ENCODE results near the gene UBA52. TPM values are rescaled to one million over a fixed set of nuclear protein-coding genes. Genes with fewer than 3 reads are reported as not detected.
A peak's percentile ranks its signal among the peaks of the same experiment; 100 is the strongest.
"Not testable (repeated sequence)": the region's sequence is repeated elsewhere in the genome, so short reads cannot be mapped to it uniquely, and the experiment has no call there.

The UBA52 gene
- 1,000 to 10,000 TPM; 1,816 to 1,826 TPM for total RNA-seq

DNA sequence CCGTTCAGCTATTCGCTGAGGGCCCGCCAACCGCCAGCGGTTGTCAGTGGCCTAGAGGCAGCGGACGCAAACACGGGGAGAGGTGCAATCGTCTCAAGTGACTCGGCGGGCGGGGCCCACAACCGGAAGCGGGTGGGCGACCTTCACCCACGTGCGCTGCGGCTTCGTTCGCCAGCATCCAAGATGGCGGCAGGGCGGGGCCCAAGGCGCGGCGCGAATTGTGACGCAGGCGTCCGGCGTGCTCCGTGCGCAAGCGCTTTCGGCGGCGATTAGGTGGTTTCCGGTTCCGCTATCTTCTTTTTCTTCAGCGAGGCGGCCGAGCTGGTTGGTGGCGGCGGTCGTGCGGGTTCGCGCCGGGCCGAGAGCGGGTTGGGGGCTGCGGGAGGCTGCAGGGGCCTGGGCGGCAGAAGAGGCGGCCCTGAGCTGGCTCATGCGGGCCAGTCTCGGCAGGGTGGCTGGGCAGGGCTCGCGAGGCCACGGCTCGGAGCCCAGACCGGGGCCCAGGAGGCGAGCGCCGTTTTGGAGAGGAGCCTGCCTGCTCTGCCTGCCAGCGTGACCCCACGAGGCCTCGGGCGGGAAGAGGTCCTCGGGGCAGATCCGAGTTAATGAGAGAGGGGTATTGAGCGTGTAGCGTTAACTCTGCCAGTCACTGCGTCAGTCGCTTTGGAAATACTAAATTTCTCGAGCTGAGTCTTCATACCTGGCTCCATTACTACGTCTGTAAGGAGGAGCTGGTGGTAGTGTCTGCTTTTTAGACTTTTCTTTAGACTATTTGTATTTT is at the start of gene UBA52:
Gene UBA52, plus strand, starts transcription at position 294 of the 781 bp plus-strand sequence. CDS start 1,444 bp downstream, outside the sequence.
- peaks cover 36% of the 10 kb centered on the region for H3K4me1 Mint-ChIP-seq
- DNase-seq: peak; percentile 100
- peak within 1 kb of the TSS; percentile 85 for H3K27ac Mint-ChIP-seq
- H3K27me3 Mint-ChIP-seq: no peaks in the 10 kb centered on the region
- peak within 1 kb of the TSS; percentile 90 for H3K4me3 Mint-ChIP-seq
- H3K36me3 Mint-ChIP-seq: peaks cover 61% of the 10 kb centered on the region
- no peaks in the 10 kb centered on the region for H3K9me3 Mint-ChIP-seq

DNA sequence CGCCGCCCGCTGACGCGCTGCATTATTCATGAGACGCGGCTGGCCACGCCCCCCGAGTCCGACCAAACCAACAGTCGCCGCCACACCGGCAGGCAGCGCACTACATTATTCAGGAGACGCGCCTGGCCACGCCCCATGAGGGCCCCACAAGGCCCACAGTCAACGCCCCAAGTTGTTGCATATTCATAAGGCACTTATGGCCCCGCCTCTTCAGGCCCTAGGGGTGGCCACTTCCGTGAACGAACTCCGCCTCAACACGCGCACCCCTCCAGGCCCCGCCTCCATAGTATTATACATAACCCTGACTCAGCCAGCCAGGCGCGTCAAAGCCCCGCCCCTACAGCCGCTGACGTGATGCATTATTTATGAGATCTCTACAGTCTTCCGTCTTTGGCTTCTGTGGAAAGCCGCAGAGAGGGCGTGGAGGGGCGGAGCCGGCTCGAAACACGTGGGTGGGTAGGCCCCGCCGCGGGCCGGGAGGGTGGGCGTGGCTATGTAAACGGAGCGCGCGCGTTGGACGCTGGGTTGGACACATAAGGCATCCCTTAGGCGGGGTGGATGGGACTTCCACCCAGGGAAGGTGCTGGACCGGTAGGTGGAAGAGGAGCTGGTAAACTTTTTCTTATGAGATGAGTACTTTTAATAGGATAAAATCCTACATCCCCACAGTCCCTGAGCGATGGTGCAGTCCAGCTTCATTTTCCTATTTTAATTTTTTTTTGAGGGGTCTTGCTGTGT is 49.4 kb upstream of the UBA52 start:
- Mint-ChIP-seq H3K9me3 (no peaks in the 10 kb centered on the region), H3K27me3 (no peaks in the 10 kb centered on the region), H3K27ac (peak overlapping the region; percentile 92), H3K4me1 (peaks cover 3% of the 10 kb centered on the region), H3K36me3 (no peaks in the 10 kb centered on the region), H3K4me3 (peak overlapping the region; percentile 96)
- DNase-seq: peak; percentile 100

DNA sequence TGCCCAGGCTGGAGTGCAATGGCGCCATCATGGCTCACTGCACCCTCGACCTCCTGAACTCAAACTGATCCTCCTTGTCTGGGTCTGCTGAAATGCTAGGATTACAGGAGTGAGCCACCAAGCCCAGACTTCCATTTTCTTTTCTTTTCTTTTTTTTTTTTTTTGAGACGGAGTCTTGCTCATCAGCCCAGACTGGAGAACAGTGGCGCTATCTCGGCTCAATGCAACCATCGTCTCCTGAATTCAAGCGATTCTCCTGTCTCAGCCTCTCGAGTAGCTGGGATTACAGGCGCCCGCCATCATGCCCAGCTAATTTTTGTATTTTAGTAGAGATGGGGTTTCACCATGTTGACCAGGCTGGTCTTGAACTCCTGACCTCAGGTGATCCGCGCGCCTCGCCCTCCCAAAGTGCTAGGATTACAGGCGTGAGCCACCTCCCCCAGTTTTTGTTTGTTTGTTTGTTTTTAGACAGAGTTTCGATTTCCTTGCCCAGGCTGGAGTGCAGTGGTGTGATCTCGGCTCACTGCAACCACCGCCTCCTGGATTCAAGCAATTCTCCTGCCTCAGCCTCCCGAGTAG is 48.7 kb upstream of the UBA52 start:
- H3K36me3 Mint-ChIP-seq, DNase-seq, H3K4me1 Mint-ChIP-seq, H3K27me3 Mint-ChIP-seq, H3K9me3 Mint-ChIP-seq: not testable (repeated sequence)
- Mint-ChIP-seq H3K4me3 (peak overlapping the region; percentile 96), H3K27ac (peak overlapping the region; percentile 92)

DNA sequence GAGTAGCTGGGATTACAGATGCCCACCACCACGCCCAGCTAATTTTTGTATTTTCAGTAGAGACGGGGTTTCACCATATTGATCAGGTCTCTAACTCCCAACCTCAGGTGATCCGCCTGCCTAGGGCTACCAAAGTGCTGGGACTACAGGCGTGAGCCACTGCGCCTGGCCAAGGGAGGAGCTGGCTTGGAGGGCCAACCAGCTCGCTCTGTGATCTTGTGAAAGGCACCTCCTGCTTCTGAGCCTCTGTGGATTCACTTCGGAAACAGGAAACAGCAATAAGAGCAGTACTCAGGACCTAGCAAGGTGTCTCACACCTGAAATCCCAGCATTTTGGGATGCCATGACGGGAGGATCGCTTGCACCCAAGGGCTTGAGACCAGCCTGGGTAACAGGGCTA is 47.8 kb upstream of the UBA52 start:
- DNase-seq: no peak
- Mint-ChIP-seq H3K9me3 (no peaks in the 10 kb centered on the region), H3K4me1 (peaks cover 3% of the 10 kb centered on the region), H3K36me3 (no peaks in the 10 kb centered on the region), H3K4me3 (no peak overlapping the region), H3K27ac (no peak overlapping the region), H3K27me3 (no peaks in the 10 kb centered on the region)

DNA sequence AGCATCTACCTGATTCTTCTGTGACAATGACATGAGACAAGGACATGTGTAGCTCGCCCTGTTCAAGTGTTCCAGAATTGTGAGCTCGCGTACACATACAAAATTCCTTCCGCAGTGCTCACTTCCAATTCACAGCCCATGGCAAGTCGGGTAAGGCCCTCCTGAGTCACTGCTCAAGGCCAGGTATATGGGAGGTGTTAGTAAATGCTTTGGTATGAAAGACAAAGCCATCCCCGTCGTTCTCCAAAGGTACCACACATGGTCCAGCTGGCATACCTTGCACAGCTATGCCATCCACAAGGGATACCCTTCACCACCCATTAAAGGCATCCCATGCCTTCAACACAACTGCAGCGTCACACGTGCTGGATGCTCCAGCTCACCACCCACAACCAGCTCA is 45.3 kb upstream of the UBA52 start:
- Mint-ChIP-seq H3K4me3 (no peak overlapping the region), H3K9me3 (no peaks in the 10 kb centered on the region), H3K27ac (no peak overlapping the region), H3K27me3 (no peaks in the 10 kb centered on the region), H3K4me1 (peaks cover 2% of the 10 kb centered on the region), H3K36me3 (no peaks in the 10 kb centered on the region)
- no peak for DNase-seq

DNA sequence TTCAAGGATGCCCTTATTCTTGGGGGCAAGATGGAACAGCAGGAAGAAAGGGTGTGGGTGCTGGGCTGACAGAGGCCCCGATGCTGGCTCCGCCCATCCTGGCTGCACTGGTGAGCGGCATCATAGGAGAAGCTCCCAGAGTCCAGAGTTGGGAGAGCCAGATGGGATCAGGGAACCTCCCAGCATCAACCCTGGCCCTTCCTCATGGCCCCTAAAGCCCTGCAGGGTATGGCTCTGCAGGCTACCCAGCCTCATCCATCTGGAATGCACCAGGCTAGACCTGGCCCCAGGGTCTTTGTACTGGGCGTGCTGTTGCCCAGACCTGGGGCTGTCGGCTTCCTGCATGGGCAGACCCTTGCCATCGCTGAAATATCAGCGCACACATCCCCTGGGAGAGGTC is 41.9 kb upstream of the UBA52 start:
- DNase-seq: no peak
- Mint-ChIP-seq H3K4me3 (no peak overlapping the region), H3K36me3 (no peaks in the 10 kb centered on the region), H3K27me3 (no peaks in the 10 kb centered on the region), H3K9me3 (no peaks in the 10 kb centered on the region), H3K27ac (no peak overlapping the region), H3K4me1 (no peaks in the 10 kb centered on the region)

DNA sequence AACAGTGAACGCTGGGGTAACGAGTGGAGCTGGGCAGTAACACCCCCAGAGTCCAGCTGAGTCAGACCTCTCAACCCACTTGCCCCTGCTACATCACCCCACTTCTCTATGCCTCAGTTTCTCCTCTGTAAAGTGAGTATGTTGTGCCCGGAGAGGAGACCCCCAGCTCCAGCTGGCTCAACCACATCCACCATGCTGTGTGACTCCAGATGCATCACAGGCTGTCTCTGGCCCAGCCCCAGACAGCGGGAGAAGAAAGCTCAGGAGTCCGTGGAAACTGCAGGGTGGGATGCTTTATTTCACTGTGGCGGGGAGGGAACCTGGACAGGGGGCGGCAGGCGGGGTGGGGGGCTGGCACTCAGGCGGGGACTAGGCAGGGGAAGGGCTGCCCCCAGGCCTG is 40.2 kb upstream of the UBA52 start:
- peaks cover 1% of the 10 kb centered on the region for H3K36me3 Mint-ChIP-seq
- H3K4me3 Mint-ChIP-seq: no peak overlapping the region
- H3K9me3 Mint-ChIP-seq: no peaks in the 10 kb centered on the region
- no peaks in the 10 kb centered on the region for H3K4me1 Mint-ChIP-seq
- H3K27me3 Mint-ChIP-seq: no peaks in the 10 kb centered on the region
- DNase-seq: no peak
- no peak overlapping the region for H3K27ac Mint-ChIP-seq

DNA sequence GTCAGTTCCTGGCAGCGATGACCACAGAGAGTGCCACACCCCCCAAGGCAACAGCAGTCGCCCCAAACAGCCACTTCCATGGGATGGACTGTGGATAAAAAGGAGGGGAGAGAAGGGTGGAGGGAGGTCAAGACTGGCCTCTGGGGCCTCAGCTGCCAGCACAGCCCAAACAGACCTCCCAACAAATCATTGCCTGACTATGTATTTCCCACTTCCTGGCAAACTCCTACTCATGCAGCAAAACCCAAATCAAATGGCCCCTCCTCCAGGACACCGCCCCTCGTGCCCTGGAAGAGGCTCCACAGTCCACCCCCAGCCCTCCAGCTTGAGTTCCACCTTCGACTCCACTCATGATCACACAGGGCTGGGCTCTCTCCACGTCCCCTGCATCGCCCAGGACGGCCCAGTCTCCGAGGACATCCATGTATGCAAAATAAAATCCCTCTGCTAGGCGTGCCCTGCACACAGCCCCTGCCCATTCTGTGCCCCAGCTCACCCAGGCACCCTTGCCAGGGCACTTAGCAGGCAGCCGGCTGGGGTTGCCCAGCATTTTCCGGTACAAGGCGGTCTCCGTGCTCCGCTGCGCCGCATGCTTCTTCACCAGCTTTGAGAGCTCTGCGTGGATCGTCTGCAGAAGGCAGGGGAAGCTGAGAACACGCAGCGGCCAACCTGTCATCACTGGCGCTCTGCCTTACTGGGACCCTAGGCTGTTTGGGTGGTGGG is 39.3 kb upstream of the UBA52 start:
- no peak overlapping the region for H3K4me3 Mint-ChIP-seq
- no peaks in the 10 kb centered on the region for H3K9me3 Mint-ChIP-seq
- no peaks in the 10 kb centered on the region for H3K4me1 Mint-ChIP-seq
- DNase-seq: no peak
- H3K27ac Mint-ChIP-seq: no peak overlapping the region
- H3K27me3 Mint-ChIP-seq: no peaks in the 10 kb centered on the region
- peaks cover 6% of the 10 kb centered on the region for H3K36me3 Mint-ChIP-seq

DNA sequence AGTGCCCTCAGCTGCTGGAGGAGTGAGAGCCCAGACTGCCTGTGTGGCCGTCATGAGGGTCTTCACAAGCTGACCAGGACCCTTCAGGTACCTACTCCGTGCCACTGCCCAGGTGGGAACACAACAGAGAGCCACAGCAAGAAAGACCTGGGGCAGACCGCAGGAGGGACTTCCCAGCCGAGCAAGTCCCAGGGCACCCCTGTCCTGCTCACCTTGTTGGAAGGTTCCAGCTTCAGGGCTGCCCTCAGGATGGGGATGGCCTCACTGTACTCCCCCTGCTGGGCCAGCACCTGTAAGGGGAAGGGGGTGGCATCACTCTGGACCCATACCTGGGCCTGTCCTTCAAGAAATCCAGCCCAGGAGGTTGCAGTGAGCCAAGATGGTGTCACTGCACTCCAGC is 38.6 kb upstream of the UBA52 start:
- no peak overlapping the region for H3K4me3 Mint-ChIP-seq
- H3K9me3 Mint-ChIP-seq: no peaks in the 10 kb centered on the region
- peaks cover 6% of the 10 kb centered on the region for H3K36me3 Mint-ChIP-seq
- H3K27ac Mint-ChIP-seq: no peak overlapping the region
- no peak for DNase-seq
- H3K4me1 Mint-ChIP-seq: no peaks in the 10 kb centered on the region
- H3K27me3 Mint-ChIP-seq: no peaks in the 10 kb centered on the region

DNA sequence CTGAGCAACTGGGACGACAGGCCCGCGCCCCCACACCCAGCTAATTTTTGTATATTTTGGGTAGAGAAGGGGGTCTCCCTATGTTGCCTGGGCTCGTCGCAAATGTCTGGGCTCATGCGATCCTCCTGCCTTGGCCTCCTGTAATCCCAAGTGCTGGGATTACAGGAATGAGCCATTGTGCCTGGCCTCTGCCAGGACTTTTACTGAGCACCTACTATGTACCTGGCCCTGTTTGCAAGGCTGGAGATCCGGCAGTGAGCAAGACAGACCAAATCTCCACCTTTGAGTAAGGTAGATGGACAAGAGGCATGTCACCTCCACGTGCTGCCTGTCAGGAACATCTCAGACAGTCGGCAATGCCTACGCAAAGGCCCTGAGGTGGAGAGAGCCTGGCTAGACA is 35.2 kb upstream of the UBA52 start:
- Mint-ChIP-seq H3K36me3 (peaks cover 9% of the 10 kb centered on the region), H3K27me3 (no peaks in the 10 kb centered on the region), H3K4me3 (no peak overlapping the region), H3K9me3 (no peaks in the 10 kb centered on the region), H3K27ac (no peak overlapping the region), H3K4me1 (no peaks in the 10 kb centered on the region)
- DNase-seq: no peak

DNA sequence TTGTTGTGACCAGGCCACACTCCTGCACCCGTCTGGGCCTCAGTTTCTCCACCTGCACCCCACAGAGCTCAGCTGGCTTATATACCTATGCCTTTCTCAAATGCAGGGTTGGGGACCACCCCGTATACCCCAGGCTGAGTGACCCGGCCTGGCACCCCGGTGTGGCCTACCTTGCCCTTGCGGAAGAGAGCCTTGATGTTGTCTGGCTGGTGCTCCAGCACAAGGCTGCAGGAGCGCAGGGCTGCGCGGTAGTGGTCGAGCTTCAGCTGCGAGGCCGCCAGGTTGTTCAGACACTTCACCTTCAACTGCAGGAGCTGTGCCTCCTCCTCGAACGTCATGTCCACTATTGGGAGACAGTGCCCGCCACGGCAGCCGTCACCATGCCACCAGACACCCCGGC is 34.2 kb upstream of the UBA52 start:
- Mint-ChIP-seq H3K9me3 (no peaks in the 10 kb centered on the region), H3K4me3 (no peak overlapping the region), H3K36me3 (peaks cover 10% of the 10 kb centered on the region), H3K27me3 (no peaks in the 10 kb centered on the region), H3K4me1 (peaks cover 2% of the 10 kb centered on the region), H3K27ac (no peak overlapping the region)
- no peak for DNase-seq

DNA sequence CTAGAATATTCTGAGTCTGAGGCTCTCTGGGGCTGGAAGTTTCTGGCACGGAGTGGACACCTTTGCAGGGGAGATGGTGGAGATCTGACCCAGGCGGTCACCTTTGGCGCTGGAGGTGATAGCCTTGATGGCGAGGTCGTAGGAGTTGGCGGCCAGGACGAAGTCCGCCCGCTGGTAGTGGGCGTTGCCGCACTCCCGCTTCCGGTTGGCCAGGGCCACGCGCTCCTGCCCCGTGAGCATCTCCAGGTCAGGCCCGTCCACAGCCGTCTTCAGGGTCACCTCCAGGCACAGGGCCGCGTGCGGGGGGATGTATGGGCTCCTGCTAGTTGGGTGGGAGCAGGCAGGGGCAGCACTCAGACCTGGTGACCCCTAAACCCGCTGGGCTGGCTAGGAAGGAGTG is 33.5 kb upstream of the UBA52 start:
- H3K27ac Mint-ChIP-seq: no peak overlapping the region
- H3K27me3 Mint-ChIP-seq: no peaks in the 10 kb centered on the region
- H3K9me3 Mint-ChIP-seq: no peaks in the 10 kb centered on the region
- peaks cover 13% of the 10 kb centered on the region for H3K36me3 Mint-ChIP-seq
- no peak for DNase-seq
- H3K4me3 Mint-ChIP-seq: no peak overlapping the region
- peaks cover 5% of the 10 kb centered on the region for H3K4me1 Mint-ChIP-seq

DNA sequence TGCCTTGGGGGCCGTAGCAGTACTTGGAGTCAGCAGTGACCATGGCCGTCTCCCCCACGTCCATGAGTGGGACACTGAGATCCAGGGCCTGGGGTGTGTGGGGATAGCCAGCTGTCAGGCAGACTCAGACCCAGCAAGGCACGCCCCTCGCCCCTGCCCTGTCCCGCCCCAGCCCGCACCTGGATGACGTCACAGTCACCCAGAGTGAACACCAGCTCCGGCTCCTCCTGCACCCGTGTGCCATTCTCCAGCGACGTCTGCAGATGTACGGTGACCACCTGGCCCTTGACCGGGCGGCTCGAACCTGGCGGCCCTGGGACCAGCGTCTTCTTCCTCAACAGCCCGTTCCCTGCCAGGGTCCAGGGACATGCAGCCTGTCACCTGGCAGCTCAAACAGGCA is 32.3 kb upstream of the UBA52 start:
- peaks cover 12% of the 10 kb centered on the region for H3K4me1 Mint-ChIP-seq
- peaks cover 13% of the 10 kb centered on the region for H3K36me3 Mint-ChIP-seq
- no peak overlapping the region for H3K4me3 Mint-ChIP-seq
- H3K27ac Mint-ChIP-seq: no peak overlapping the region
- no peak for DNase-seq
- H3K27me3 Mint-ChIP-seq: no peaks in the 10 kb centered on the region
- no peaks in the 10 kb centered on the region for H3K9me3 Mint-ChIP-seq

DNA sequence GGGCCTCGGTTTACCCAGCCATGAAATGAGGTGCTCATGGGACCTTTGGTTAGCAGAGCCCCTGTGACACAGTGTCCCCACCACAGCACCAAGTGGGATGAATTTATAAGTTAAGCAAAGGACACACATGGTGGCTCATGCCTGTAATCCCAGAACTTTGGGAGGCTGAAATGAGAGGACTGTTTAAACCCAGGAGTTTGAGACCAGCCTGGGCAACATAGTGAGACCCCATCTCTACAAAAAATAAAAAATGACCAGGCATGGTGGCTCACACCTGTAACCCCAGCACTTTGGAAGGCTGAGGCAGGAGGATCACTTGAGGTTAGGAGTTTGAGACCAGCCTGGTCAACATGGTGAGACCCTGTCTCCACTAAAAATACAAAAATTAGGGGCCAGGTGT is 31.5 kb upstream of the UBA52 start:
- not testable (repeated sequence) for H3K27me3 Mint-ChIP-seq, DNase-seq, H3K27ac Mint-ChIP-seq, H3K9me3 Mint-ChIP-seq, H3K4me3 Mint-ChIP-seq
- Mint-ChIP-seq H3K36me3 (peaks cover 13% of the 10 kb centered on the region), H3K4me1 (peaks cover 12% of the 10 kb centered on the region)

Measured in activated naive CD8-positive, alpha-beta T cell treated with anti-CD3 and anti-CD28 coated beads for 36 hours (primary cell).